ENCODE data around the gene SLF1.

- no peak for TF ChIP-seq CTCF (IDR thresholded peaks at IDR 0.05; ENCODE audit: borderline replicate concordance, extremely low read depth, low read length, poor library complexity, severe bottlenecking)
- TF ChIP-seq EZH2 (IDR thresholded peaks at IDR 0.05; ENCODE audit: borderline replicate concordance, low read depth, low read length, severe bottlenecking) = no peak
Measured at GRCh38 chr5:94691291-94691690, 72.8 kb downstream of the SLF1 start.

Measured in DND-41 (cell line).